Measurements from ENCODE around the gene THADA.

THADA gene

GRCh38 chr2:43455731-43456642, 139.9 kb downstream of the THADA start:
- no peak for DNase-seq (ENCODE audit: low read depth in 1 of 2, low spot score in 1 of 2)
- no peak for TF ChIP-seq GABPA (IDR thresholded peaks at IDR 0.05; ENCODE audit: low read depth)
- TF ChIP-seq SPI1 (IDR thresholded peaks at IDR 0.05; ENCODE audit: borderline replicate concordance, low read depth), result peak; percentile 25; the same call in 1 of the 2 replicates
- Histone ChIP-seq H3K27ac (replicated peaks) (no peak overlapping the region), H3K27me3 (ENCODE audit: insufficient read depth, poor library complexity, severe bottlenecking) (no peaks in the 10 kb centered on the region), H3K4me3 (replicated peaks; ENCODE audit: insufficient read depth, low read length) (no peak overlapping the region)

- Histone ChIP-seq H3K4me3 (replicated peaks; ENCODE audit: insufficient read depth, low read length) (no peak overlapping the region), H3K27ac (replicated peaks) (no peak overlapping the region), H3K27me3 (ENCODE audit: insufficient read depth, poor library complexity, severe bottlenecking) (no peaks in the 10 kb centered on the region)
- TF ChIP-seq REST (IDR thresholded peaks at IDR 0.05; ENCODE audit: insufficient replicate concordance, low read depth) (no peak), POLR2AphosphoS5 (IDR thresholded peaks at IDR 0.05; ENCODE audit: low read depth) (no peak), SPI1 (IDR thresholded peaks at IDR 0.05; ENCODE audit: borderline replicate concordance, low read depth) (no peak), GABPA (IDR thresholded peaks at IDR 0.05; ENCODE audit: low read depth) (no peak), CTCF (IDR thresholded peaks at IDR 0.05; ENCODE audit: insufficient read depth, low read length) (no peak)
- no peak for DNase-seq (ENCODE audit: low read depth in 1 of 2, low spot score in 1 of 2)
Measured at GRCh38 chr2:43455296-43455695, 140.5 kb downstream of the THADA start.

- Histone ChIP-seq H3K27ac (replicated peaks) (no peak overlapping the region), H3K4me3 (replicated peaks; ENCODE audit: insufficient read depth, low read length) (no peak overlapping the region), H3K27me3 (ENCODE audit: insufficient read depth, poor library complexity, severe bottlenecking) (no peaks in the 10 kb centered on the region)
- no peak for TF ChIP-seq POLR2AphosphoS5 (IDR thresholded peaks at IDR 0.05; ENCODE audit: low read depth)
- no peak for TF ChIP-seq REST (IDR thresholded peaks at IDR 0.05; ENCODE audit: insufficient replicate concordance, low read depth)
- TF ChIP-seq SPI1 (IDR thresholded peaks at IDR 0.05; ENCODE audit: borderline replicate concordance, low read depth), result no peak
- TF ChIP-seq CTCF (IDR thresholded peaks at IDR 0.05; ENCODE audit: insufficient read depth, low read length), result no peak
- TF ChIP-seq GABPA (IDR thresholded peaks at IDR 0.05; ENCODE audit: low read depth), result no peak
- DNase-seq (ENCODE audit: low read depth in 1 of 2, low spot score in 1 of 2), result no peak
Measured at GRCh38 chr2:43454791-43455190, 141.0 kb downstream of the THADA start.

- Histone ChIP-seq H3K27me3 (ENCODE audit: insufficient read depth, poor library complexity, severe bottlenecking) (no peaks in the 10 kb centered on the region), H3K27ac (replicated peaks) (no peak overlapping the region), H3K4me3 (replicated peaks; ENCODE audit: insufficient read depth, low read length) (no peak overlapping the region)
- DNase-seq (ENCODE audit: low read depth in 1 of 2, low spot score in 1 of 2), result no peak
- TF ChIP-seq SPI1 (IDR thresholded peaks at IDR 0.05; ENCODE audit: borderline replicate concordance, low read depth), result no peak
- no peak for TF ChIP-seq REST (IDR thresholded peaks at IDR 0.05; ENCODE audit: insufficient replicate concordance, low read depth)
- TF ChIP-seq POLR2AphosphoS5 (IDR thresholded peaks at IDR 0.05; ENCODE audit: low read depth), result no peak
- no peak for TF ChIP-seq GABPA (IDR thresholded peaks at IDR 0.05; ENCODE audit: low read depth)
- TF ChIP-seq CTCF (IDR thresholded peaks at IDR 0.05; ENCODE audit: insufficient read depth, low read length), result no peak
Measured at GRCh38 chr2:43453179-43454170, 142.4 kb downstream of the THADA start.

All from HL-60 (cell line).